Endodermal cell (in vitro differentiated cells): ENCODE measurements around the gene SYCE3. TPM values are rescaled to one million over a fixed set of nuclear protein-coding genes. Genes with fewer than 3 reads are reported as not detected.
A peak's percentile ranks its signal among the peaks of the same experiment; 100 is the strongest.

Experiments
- DNase-seq: peaks from one replicate; pipeline ENCODE4 v3.0.0-alpha.2; 2017
- H3K27ac ChIP-seq: 2 replicates; pipeline ENCODE4 v1.5.1; 2013; ENCODE audit warnings: mild to moderate bottlenecking, low read depth, low read length, moderate library complexity
- H3K27me3 ChIP-seq: 2 replicates; pipeline ENCODE4 v1.6.1; 2013; ENCODE audit warnings: mild to moderate bottlenecking, low read length, moderate library complexity; ENCODE audit not compliant: insufficient read depth, control insufficient read depth, poor library complexity, severe bottlenecking
- H3K36me3 ChIP-seq: 2 replicates; pipeline ENCODE4 v1.7.0; 2013; ENCODE audit warnings: mild to moderate bottlenecking, low read length, moderate library complexity; ENCODE audit not compliant: control insufficient read depth, insufficient read depth
- H3K4me1 ChIP-seq: one replicate; pipeline ENCODE4 v1.7.0; 2013; ENCODE audit warnings: low read length; ENCODE audit not compliant: control insufficient read depth, insufficient read depth
- H3K4me3 ChIP-seq: 2 replicates; pipeline ENCODE4 v1.5.1; 2013; ENCODE audit warnings: mild to moderate bottlenecking, low read length, moderate library complexity
- H3K9ac ChIP-seq: 2 replicates; pipeline ENCODE4 v1.6.1; 2013; ENCODE audit warnings: mild to moderate bottlenecking, low read length, moderate library complexity; ENCODE audit not compliant: poor library complexity, severe bottlenecking; ENCODE audit errors: extremely low read depth
- H3K9me3 ChIP-seq: 2 replicates; pipeline ENCODE4 v1.6.1; 2013; ENCODE audit warnings: mild to moderate bottlenecking, low read length, moderate library complexity; ENCODE audit not compliant: control insufficient read depth
- H3K27ac Mint-ChIP-seq: 2 replicates; pipeline ENCODE4 v1.8.0; 2020; ENCODE audit warnings: mixed read lengths
- H3K27me3 Mint-ChIP-seq: 2 replicates; pipeline ENCODE4 v1.8.0; 2021; ENCODE audit warnings: mild to moderate bottlenecking, mixed read lengths; ENCODE audit not compliant: insufficient read depth
- H3K36me3 Mint-ChIP-seq: 2 replicates; pipeline ENCODE4 v1.8.0; 2020; ENCODE audit warnings: low read depth, mixed read lengths
- H3K4me1 Mint-ChIP-seq: 2 replicates; pipeline ENCODE4 v1.8.0; 2020; ENCODE audit warnings: mixed read lengths
- H3K4me3 Mint-ChIP-seq: 2 replicates; pipeline ENCODE4 v1.8.0; 2020; ENCODE audit warnings: mild to moderate bottlenecking, moderate library complexity, mixed read lengths
- H3K9me3 Mint-ChIP-seq: 2 replicates; pipeline ENCODE4 v1.8.0; 2020; ENCODE audit warnings: mild to moderate bottlenecking, mixed read lengths
- WGBS, 2 experiments: methylation state at CpG; one replicate each; pipeline versions ENCODE4 v1.1.5 to v1.1.7; 2013; ENCODE audit warnings: missing lambda C conversion rate in 2 of 2, mixed read lengths in 1 of 2; ENCODE audit not compliant: insufficient coverage in 1 of 2, insufficient read length in 1 of 2; 5-methylcytosine and 5-hydroxymethylcytosine counted together
- total RNA-seq, 2 donors: library from RNA; stranded (reverse); fragmentation: NEBNext Ultra II Directional in 1 of 2; extraction: Animal tissue kit (Norgen Biotek cat#: 25700) in 1 of 2; gene quantifications; 2 replicates in 1 of 2; 3 replicates in 1 of 2; pipeline ENCODE4 v1.2.1, GENCODE V29; 2021
- TF ChIP-seq, protein P1 (sequence below): fragments of 200-600 bp; sonication (generic); conservative IDR thresholded peaks from 2 replicates; pipeline ENCODE4 v1.5.0; 2021; ENCODE audit warnings: antibody characterized with exemption, mild to moderate bottlenecking

The SYCE3 gene
- total RNA-seq, 2 donors from 2014 or later: 0.70 to 0.91 TPM

DNA sequence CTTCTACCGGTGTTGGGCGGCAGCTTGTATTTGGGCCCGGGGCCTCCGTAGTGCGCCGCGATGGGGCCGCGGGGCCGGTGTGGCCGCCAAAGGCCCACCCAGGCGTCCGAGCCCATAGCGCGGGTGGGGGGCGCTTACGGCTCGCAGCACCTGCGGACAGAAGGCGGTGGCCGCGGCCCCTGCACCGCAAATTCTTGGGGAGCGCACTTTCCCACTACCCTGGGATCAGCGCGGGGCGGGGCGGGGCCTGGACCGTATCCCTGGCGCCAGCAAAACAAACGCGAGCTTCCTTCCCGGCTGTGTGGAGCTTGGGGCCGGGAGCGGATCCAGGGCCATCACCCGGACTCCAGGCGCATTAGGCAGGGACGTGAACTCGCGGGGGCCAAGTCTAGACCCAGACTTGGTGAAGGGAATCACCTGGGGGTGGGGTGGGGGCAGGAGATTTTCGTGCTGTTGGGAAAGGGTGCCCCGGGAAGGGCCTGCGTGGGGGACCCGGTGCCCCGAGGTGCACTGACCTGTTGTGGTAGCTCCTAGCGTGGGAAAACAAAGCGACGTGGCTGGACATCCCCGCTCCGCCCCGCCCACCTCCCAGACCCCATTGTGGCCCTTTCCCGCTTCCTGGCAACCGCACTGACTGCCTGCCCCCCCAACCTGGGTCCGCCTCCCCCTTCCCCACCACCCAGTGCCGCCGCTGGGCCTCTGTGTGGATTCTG is 30.6 kb downstream of the SYCE3 start:
- H3K27me3 Mint-ChIP-seq: peaks cover 62% of the 10 kb centered on the region

DNA sequence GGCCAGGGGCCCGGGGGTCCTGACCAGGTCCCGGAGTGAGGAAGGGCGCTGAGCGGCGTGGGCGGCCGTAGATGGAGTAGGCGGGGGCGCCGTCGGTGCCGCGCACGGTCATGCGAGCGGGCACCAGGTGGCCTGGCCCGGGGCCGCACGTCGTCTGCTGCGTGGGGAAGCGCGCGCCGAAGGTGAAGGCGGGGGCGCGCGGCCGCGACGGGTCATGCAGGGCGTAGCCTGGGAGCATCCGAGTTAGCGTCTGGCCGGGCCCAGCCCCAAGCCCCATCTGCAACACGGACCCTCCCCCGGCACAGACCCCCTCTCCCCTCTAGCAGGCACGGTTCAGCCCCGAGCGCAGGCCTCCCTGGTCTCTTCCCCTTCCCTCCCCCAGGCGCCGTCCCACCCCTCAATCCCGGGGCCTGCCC is 31.2 kb downstream of the SYCE3 start:
- peak overlapping the region; percentile 75 for H3K4me3 ChIP-seq
- no peaks in the 10 kb centered on the region for H3K36me3 ChIP-seq
- DNase-seq: peak; percentile 75
- TF ChIP-seq, protein P1, sequence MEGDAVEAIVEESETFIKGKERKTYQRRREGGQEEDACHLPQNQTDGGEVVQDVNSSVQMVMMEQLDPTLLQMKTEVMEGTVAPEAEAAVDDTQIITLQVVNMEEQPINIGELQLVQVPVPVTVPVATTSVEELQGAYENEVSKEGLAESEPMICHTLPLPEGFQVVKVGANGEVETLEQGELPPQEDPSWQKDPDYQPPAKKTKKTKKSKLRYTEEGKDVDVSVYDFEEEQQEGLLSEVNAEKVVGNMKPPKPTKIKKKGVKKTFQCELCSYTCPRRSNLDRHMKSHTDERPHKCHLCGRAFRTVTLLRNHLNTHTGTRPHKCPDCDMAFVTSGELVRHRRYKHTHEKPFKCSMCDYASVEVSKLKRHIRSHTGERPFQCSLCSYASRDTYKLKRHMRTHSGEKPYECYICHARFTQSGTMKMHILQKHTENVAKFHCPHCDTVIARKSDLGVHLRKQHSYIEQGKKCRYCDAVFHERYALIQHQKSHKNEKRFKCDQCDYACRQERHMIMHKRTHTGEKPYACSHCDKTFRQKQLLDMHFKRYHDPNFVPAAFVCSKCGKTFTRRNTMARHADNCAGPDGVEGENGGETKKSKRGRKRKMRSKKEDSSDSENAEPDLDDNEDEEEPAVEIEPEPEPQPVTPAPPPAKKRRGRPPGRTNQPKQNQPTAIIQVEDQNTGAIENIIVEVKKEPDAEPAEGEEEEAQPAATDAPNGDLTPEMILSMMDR: no peak
- peak overlapping the region; percentile 56 for H3K4me3 Mint-ChIP-seq
- no peaks in the 10 kb centered on the region for H3K9me3 Mint-ChIP-seq
- no peak overlapping the region for H3K27ac ChIP-seq
- H3K27me3 Mint-ChIP-seq: peaks cover 65% of the 10 kb centered on the region
- no peaks in the 10 kb centered on the region for H3K9me3 ChIP-seq
- peaks cover 57% of the 10 kb centered on the region for H3K27me3 ChIP-seq
- no peak overlapping the region for H3K27ac Mint-ChIP-seq
- no peaks in the 10 kb centered on the region for H3K36me3 Mint-ChIP-seq
- H3K9ac ChIP-seq: peak overlapping the region; percentile 41
- peaks cover 8% of the 10 kb centered on the region for H3K4me1 Mint-ChIP-seq
- H3K4me1 ChIP-seq: no peaks in the 10 kb centered on the region
- WGBS, 2 experiments: 6% methylated on average over 13 to 44 of the region's 44 CpGs

More for the DNA sequence above, 30.6 kb downstream of the SYCE3 start:
- peak overlapping the region; percentile 56 for H3K4me3 Mint-ChIP-seq
- Histone ChIP-seq H3K27ac (no peak overlapping the region), H3K4me1 (no peaks in the 10 kb centered on the region), H3K4me3 (peak overlapping the region; percentile 75), H3K27me3 (peaks cover 57% of the 10 kb centered on the region), H3K9ac (no peak overlapping the region), H3K9me3 (no peaks in the 10 kb centered on the region), H3K36me3 (no peaks in the 10 kb centered on the region)
- peaks cover 6% of the 10 kb centered on the region for H3K4me1 Mint-ChIP-seq
- TF ChIP-seq, protein P1: no peak
- 1 to 8% methylated on average over 25 to 53 of the region's 56 CpGs for WGBS, 2 experiments
- no peaks in the 10 kb centered on the region for H3K9me3 Mint-ChIP-seq
- no peak overlapping the region for H3K27ac Mint-ChIP-seq
- H3K36me3 Mint-ChIP-seq: no peaks in the 10 kb centered on the region
- peak; percentile 78 for DNase-seq

DNA sequence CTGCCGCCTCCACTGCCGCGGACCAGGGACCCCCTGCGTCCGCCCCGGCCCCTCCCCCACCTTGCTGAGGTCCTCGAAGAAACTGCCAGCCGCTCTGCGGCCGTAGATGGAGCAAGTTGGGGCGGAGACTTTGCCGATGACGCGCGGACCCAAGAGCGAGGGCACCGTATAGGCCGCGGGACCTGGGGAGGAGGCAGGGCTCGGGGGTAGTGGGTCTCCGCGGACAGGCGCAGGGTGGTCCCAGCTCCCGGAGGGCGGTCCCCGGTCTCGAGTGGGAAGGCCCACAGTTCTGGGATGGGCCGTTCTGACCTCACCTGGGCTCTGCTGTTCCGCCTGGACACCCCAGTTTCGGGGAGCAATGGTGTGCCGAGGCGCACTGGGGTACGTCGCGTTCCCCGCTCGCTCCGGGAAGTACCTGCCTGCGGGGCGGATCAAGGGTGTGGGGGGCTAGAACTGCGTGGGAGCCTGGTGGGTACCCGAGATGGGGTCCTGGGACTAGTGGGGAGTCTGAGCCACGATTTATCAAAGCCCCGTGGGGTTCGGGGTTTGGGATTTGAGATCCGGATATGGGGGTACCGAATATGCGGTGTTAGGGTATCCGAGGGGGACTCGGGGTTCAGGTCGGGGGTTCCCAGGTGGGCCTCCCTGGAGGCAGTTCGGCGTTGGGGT is 31.7 kb downstream of the SYCE3 start:
- Histone ChIP-seq H3K27ac (no peak overlapping the region), H3K27me3 (peaks cover 57% of the 10 kb centered on the region), H3K36me3 (no peaks in the 10 kb centered on the region), H3K9me3 (no peaks in the 10 kb centered on the region), H3K4me1 (no peaks in the 10 kb centered on the region), H3K9ac (peak overlapping the region; percentile 41), H3K4me3 (peak overlapping the region; percentile 75)
- peaks cover 8% of the 10 kb centered on the region for H3K4me1 Mint-ChIP-seq
- no peaks in the 10 kb centered on the region for H3K36me3 Mint-ChIP-seq
- no peak overlapping the region for H3K27ac Mint-ChIP-seq
- TF ChIP-seq, protein P1: no peak
- peak; percentile 90 for DNase-seq
- no peaks in the 10 kb centered on the region for H3K9me3 Mint-ChIP-seq
- peaks cover 65% of the 10 kb centered on the region for H3K27me3 Mint-ChIP-seq
- H3K4me3 Mint-ChIP-seq: peak overlapping the region; percentile 56
- 12 to 14% methylated on average over 8 to 53 of the region's 53 CpGs for WGBS, 2 experiments
